Measurements from ENCODE around the gene TACR1.
"Not testable (repeated sequence)": the region's sequence is repeated elsewhere in the genome, so short reads cannot be mapped to it uniquely, and the experiment has no call there.

Gene TACR1

GRCh38 chr2:75146221-75146605 is 53.1 kb downstream of the TACR1 start:
- DNase-seq (ENCODE audit: low read depth): not testable (repeated sequence)

GRCh38 chr2:75142081-75142480 is 57.2 kb downstream of the TACR1 start:
- DNase-seq (ENCODE audit: low read depth): no peak

DNA sequence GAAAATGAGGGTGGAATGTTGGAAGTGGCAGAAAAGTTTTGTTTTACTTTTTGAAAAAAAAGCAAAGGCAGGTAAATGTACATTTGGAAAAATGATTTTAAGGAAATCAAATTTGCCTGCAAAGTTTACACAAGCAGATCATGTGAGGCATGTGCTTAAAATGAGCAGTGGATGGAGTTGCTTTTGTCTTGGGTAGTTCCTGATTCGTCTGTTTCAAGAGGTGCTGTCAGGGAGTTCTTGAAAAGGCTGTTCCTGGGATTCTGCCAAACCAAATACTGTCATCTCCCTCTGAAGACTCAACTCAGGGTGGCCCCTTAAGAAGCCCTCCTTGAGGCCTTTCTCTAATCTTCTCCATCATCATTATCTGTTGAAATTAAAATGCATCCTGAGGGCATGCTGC is 59.0 kb downstream of the TACR1 start:
- DNase-seq (ENCODE audit: low read depth): no peak

- DNase-seq (ENCODE audit: low read depth): no peak
These were observed 60.1 kb downstream of the TACR1 start for GRCh38 chr2:75139171-75139570.

DNA sequence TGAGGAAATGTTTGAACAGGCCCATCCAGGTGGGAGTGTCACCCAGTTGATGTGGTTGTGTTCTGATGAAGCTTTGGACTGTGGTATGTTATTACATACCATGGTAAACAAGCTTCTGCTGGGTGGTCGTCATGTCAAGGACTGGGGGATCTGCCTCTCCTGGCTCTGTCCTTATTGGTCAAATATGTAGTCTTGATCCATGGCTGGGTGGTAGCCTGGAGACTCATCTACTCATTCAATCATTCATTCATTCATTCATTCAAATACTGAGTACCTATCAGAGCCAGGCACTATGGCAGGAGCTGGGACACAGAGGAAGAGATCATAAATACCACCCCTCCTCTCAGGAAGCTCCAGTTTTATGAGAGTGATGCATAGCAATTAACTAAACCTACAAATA is 60.8 kb downstream of the TACR1 start:
- no peak for DNase-seq (ENCODE audit: low read depth)

DNA sequence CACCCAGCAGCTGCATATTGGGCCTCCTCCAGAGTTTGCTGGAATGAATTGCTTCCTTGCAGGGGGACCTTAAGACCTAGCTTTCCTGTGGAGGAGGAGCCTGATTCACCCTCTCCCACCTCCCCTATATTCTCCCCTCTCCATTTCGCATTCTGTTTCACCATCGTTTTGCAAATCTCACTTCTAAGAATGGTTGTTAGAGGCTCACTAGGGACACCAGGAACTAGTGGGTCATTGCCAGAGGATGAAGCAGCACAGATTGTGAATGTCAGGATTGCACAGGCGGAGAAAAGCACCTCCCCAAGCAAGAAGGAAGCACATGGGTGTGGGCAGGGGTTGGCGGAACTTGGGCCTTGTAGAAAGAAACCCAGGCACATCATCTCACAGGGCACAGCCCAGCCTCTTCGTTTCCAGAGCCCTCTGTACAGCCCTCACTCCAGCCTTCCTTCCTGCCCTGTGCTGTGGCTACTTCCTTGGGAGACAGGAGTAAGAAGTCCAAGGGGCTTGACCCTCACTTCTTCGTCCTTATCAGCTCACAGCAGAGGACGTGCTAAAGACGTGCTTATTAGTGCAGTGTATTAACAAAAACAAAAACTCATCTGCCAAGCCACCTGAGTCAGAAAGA is 63.4 kb downstream of the TACR1 start:
- no peak for DNase-seq (ENCODE audit: low read depth)

DNA sequence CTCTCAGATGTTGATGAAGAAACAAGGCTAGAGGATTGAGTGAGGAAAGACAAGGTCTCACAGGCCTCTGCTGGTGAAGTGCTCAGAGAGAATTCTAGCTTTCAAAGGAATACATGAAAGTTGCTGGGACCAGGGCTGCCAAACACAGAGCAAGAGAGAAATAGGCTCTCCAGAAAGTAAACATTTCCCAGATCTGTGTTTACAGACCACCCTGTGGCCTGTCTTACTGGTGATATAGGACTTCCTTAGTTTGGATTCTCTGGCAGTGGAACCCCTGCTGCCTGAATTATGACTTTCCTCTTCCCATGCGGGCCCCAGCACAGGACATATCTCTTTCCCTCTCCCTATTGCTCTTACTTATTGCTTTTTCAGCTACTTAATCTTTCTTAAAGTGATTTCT is 64.5 kb downstream of the TACR1 start:
- no peak for DNase-seq (ENCODE audit: low read depth)

DNA sequence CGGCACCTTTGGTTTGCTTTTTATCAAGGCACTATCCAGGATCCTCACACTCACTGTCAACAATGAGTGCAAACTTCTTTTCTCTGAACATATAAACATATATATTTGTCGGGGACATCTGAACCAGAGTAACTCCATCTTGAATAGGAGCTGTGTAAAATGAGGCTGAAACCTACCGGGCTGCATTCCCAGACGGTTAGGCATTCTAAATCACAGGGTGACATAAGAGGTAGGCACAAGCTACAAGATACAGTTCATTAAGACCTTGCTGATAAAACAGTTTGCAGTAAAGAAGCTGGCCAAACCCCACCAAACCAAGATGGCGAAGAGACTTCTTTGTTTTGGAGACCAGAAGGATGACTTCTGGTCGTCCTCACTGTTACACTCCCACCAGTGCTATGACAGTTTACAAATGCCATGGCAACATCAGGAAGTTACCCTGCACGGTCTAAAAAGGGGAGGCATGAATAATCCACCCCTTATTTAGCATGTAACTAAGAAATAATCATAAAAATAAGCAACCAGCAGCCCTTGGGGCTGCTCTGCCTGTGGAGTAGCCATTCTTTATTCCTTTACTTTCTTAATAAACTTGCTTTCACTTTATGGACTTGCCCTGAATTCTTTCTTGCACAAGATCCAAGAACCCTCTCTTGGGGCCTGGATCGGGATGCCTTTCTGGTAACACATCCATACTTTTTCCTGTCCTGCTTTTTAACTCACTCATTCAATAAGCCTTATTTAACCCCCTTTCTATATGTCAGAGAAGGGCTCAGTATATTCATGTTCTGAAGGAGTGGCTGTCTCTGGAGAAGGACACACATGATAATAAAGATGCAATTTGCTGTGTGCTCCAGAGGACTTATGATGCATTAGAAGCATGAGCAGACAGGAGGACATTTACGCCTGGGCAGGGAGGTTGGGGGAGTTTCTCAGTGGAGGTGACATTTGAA is 65.4 kb downstream of the TACR1 start:
- DNase-seq (ENCODE audit: low read depth): no peak

- DNase-seq (ENCODE audit: low read depth): no peak
These were observed 69.1 kb downstream of the TACR1 start for GRCh38 chr2:75130171-75130570.

DNA sequence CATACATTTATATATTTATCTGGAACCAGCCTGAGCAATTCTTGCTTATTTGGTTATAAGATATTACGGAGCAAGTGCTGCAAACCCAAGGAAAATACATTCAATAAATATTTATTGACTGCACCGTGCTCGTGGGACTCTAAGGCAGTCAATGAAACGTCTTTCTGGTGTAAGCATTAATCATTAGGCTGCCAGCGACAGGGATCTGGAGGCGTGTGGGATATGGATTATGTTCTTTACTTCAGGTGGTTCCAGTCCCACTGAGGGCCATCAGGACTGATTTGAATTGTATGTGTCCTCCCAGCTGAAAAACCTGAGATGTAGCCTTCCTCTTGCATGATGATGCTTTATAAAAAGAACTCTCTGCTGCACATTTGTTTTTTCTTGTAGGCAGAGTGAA is 75.4 kb downstream of the TACR1 start:
- no peak for DNase-seq (ENCODE audit: low read depth)

- DNase-seq (ENCODE audit: low read depth): no peak
These were observed 86.0 kb downstream of the TACR1 start for GRCh38 chr2:75113231-75113869.

- DNase-seq (ENCODE audit: low read depth): no peak
These were observed 90.3 kb downstream of the TACR1 start for GRCh38 chr2:75108937-75109482.

GRCh38 chr2:75102011-75102410 is 97.3 kb downstream of the TACR1 start:
- DNase-seq (ENCODE audit: low read depth): no peak

DNA sequence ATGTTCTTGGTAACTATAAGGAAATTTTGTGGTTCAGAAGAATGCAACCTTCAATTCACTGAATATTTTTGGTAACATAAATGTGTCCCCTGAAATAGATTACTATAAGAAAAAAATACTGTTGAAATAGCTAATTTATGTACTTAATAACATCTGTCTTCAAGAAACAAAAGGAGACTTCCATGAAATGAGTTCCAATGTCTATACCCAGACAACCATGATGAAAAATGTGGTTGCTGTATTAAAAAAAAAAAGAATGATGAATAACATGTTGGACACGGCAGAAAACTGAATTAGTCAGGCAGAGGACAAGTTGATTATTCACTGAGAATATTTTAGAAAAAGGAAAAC is 98.5 kb downstream of the TACR1 start:
- DNase-seq (ENCODE audit: low read depth): no peak

- DNase-seq (ENCODE audit: low read depth): no peak
These were observed 99.1 kb downstream of the TACR1 start for GRCh38 chr2:75100011-75100800.

DNA sequence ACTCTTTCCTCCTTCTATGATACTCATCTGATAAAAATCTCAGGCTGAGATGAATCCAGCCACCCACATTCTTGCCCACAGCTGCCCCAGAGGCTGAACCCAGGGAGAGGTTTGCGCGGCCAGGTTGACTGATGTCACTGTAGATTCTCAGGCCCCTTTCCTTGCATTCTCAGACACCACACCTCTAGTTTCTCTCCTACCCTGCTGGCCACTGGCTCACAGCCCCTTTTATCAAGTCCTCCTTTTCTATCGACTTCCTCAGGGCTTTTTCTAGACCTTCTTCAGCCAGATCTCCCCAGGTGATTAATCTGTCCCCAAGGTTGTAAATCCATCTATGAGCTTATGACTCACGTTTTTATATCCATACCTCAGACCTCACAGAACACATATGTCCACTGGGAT is 99.8 kb downstream of the TACR1 start:
- no peak for DNase-seq (ENCODE audit: low read depth)

- DNase-seq (ENCODE audit: low read depth): no peak
These were observed 100.5 kb downstream of the TACR1 start for GRCh38 chr2:75098856-75099255.

GRCh38 chr2:75097831-75098230 is 101.5 kb downstream of the TACR1 start:
- DNase-seq (ENCODE audit: low read depth): no peak

DNA sequence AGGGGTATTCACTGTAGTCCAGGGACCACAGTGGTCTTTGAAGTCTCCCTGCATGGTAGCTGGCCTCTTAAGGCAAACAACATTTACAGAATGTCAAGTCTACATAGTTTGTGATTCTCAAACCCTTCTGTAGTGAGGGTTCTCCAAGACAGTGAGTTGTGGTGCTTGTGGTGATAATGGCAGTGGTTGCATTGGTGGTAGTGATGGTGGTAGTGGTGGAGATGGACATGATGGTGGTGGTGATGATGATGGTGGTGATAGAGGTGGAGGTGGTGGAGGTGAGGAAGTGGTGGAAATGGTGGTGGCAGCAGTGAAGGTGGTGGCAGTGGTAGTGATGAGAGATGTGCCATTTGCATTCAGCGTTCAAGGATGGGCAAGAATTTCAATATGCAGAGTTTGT is 104.9 kb downstream of the TACR1 start:
- no peak for DNase-seq (ENCODE audit: low read depth)

DNA sequence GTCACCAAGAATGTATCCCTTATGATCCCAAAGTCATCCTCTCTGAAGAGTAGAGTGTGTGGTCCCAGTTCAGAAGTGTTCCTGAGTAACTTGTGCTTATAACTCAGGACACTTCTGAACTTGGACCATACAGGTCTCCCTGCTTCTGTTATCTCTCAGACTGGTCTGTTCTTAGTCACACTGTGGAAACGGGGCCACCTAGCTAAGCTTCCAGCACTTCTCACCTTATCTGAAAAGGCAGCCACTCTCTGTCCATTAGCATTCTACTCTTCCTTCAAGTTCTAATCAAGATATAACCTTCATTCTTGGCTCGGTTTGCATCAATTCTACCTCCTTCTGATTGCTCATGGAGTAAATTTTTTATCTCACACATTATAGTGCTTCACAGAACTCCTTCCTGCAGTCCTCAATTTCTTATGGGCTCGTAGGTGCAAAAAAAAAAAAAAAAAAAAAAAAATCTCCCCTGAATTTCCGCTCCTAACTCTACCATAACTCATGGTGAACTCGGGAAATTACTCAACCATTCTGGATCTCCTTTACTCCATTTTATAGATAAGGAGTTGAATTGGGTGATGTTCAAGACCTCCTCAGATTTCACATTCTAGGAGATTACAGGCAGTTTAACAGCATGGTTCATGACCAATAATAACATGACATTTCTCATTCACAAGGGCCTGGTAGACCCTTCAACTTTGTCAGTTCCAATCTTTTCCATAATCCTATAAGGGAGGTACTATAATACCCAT is 108.4 kb downstream of the TACR1 start:
- no peak for DNase-seq (ENCODE audit: low read depth)

GRCh38 chr2:75089471-75089870 is 109.8 kb downstream of the TACR1 start:
- no peak for DNase-seq (ENCODE audit: low read depth)
